WTC11 (cell line): ENCODE data around the gene TSPAN9. TPM values are rescaled to one million over a fixed set of nuclear protein-coding genes. Genes with fewer than 3 reads are reported as not detected.

ENCODE experiments used
- ATAC-seq: fragments of 200-7000 bp; cut with Tn5 transposase; 2 replicates; pipeline ENCODE4 v1.10.0; 2021; ENCODE audit warnings: mild to moderate bottlenecking, moderate library complexity
- CTCF ChIA-PET: fragments of 300-600 bp; sonication (Branson Sonifier 250); formaldehyde crosslinking; loops from one replicate; lab custom pipeline; 2021; ENCODE audit warnings: antibody characterized with exemption; lab: Charles Lee
- POLR2A ChIA-PET: fragments of 350-600 bp; sonication (Branson Sonifier 250); formaldehyde crosslinking; loops from one replicate; lab custom pipeline; 2021; ENCODE audit warnings: antibody characterized with exemption; lab: Charles Lee
- DNase-seq: peaks from one replicate; pipeline ENCODE4 v3.0.0; 2021; ENCODE audit warnings: low spot score
- H3K27ac Mint-ChIP-seq: 2 replicates; pipeline ENCODE4 v1.8.0; 2021; ENCODE audit warnings: mixed read lengths
- H3K27me3 Mint-ChIP-seq: 2 replicates; pipeline ENCODE4 v1.8.0; 2021; ENCODE audit warnings: low read depth, mild to moderate bottlenecking, moderate library complexity, mixed read lengths
- H3K36me3 Mint-ChIP-seq: 2 replicates; pipeline ENCODE4 v1.8.0; 2021; ENCODE audit warnings: mixed read lengths
- H3K4me1 Mint-ChIP-seq: 2 replicates; pipeline ENCODE4 v1.8.0; 2022; ENCODE audit warnings: mixed read lengths
- H3K4me3 Mint-ChIP-seq: 2 replicates; pipeline ENCODE4 v1.8.0; 2021; ENCODE audit warnings: mild to moderate bottlenecking, moderate library complexity, mixed read lengths
- H3K9me3 Mint-ChIP-seq: 2 replicates; pipeline ENCODE4 v1.8.0; 2021; ENCODE audit warnings: mixed read lengths
- CREB1 ChIP-seq: sonication (generic); formaldehyde crosslinking; IDR thresholded peaks from 2 replicates; pipeline ENCODE4 v1.8.0; 2023; ENCODE audit warnings: mild to moderate bottlenecking, missing genetic modification reagents
- ESRRA ChIP-seq: sonication (generic); formaldehyde crosslinking; IDR thresholded peaks from 2 replicates; pipeline ENCODE4 v1.8.1; 2022; ENCODE audit warnings: mild to moderate bottlenecking, missing genetic modification reagents, borderline replicate concordance
- FOXJ3 ChIP-seq: sonication (generic); formaldehyde crosslinking; IDR thresholded peaks from 2 replicates; pipeline ENCODE4 v1.9.0; 2021; ENCODE audit warnings: missing genetic modification reagents, mild to moderate bottlenecking, borderline replicate concordance
- GTF2I ChIP-seq: fragments of 250-450 bp; sonication (Bioruptor Pico); conservative IDR thresholded peaks from 2 replicates; pipeline ENCODE4 v1.4.0; 2021; ENCODE audit warnings: mild to moderate bottlenecking
- MXD4 ChIP-seq: fragments of 250-450 bp; sonication (Bioruptor Pico); IDR thresholded peaks from 2 replicates; pipeline ENCODE4 v1.8.0; 2021; ENCODE audit warnings: mild to moderate bottlenecking, moderate library complexity, borderline replicate concordance
- NFYB ChIP-seq: sonication (generic); formaldehyde crosslinking; conservative IDR thresholded peaks from 2 replicates; pipeline ENCODE4 v1.8.0; 2022; ENCODE audit warnings: low read depth, missing genetic modification reagents
- NR3C1 ChIP-seq: sonication (generic); formaldehyde crosslinking; conservative IDR thresholded peaks from 2 replicates; pipeline ENCODE4 v1.8.1; 2023; ENCODE audit warnings: low read depth, mild to moderate bottlenecking, missing genetic modification reagents
- PRDM15 ChIP-seq: sonication (generic); formaldehyde crosslinking; IDR thresholded peaks from 2 replicates; pipeline ENCODE4 v1.8.0; 2022; ENCODE audit warnings: missing genetic modification reagents
- PRRX2 ChIP-seq: fragments of 250-450 bp; sonication (Bioruptor Pico); IDR thresholded peaks from 2 replicates; pipeline ENCODE4 v1.8.0; 2021; ENCODE audit warnings: mild to moderate bottlenecking
- RORB ChIP-seq: fragments of 250-450 bp; sonication (Bioruptor Pico); IDR thresholded peaks from 2 replicates; pipeline ENCODE4 v1.9.0; 2021; ENCODE audit warnings: mild to moderate bottlenecking
- TP53 ChIP-seq: sonication (generic); formaldehyde crosslinking; IDR thresholded peaks from 2 replicates; pipeline ENCODE4 v1.8.1; 2023; ENCODE audit warnings: mild to moderate bottlenecking, missing genetic modification reagents
- USF1 ChIP-seq: sonication (generic); formaldehyde crosslinking; IDR thresholded peaks from 2 replicates; pipeline ENCODE4 v1.8.0; 2022; ENCODE audit warnings: mild to moderate bottlenecking, missing genetic modification reagents
- ZBTB21 ChIP-seq: sonication (generic); formaldehyde crosslinking; IDR thresholded peaks from 2 replicates; pipeline ENCODE4 v1.8.1; 2023; ENCODE audit warnings: mild to moderate bottlenecking, missing genetic modification reagents, borderline replicate concordance
- ZNF263 ChIP-seq: sonication (generic); formaldehyde crosslinking; IDR thresholded peaks from 2 replicates; pipeline ENCODE4 v1.8.1; 2022; ENCODE audit warnings: low read depth, mild to moderate bottlenecking, moderate library complexity, missing genetic modification reagents
- ZNF425 ChIP-seq: fragments of 250-450 bp; sonication (Bioruptor Pico); conservative IDR thresholded peaks from 2 replicates; pipeline ENCODE4 v1.9.0; 2021; ENCODE audit warnings: mild to moderate bottlenecking
- ZNF532 ChIP-seq: fragments of 250-450 bp; sonication (Bioruptor Pico); IDR thresholded peaks from 2 replicates; pipeline ENCODE4 v1.9.0; 2021; ENCODE audit warnings: mild to moderate bottlenecking, borderline replicate concordance
- total RNA-seq: library from RNA; stranded (reverse); gene quantifications from 3 replicates; pipeline ENCODE4 v1.2.3, GENCODE V29; 2021

Gene TSPAN9
- total RNA-seq, 1 experiment from 2014 or later: 27.6 TPM

GRCh38 chr12:3243376-3244084 lies 166.4 kb downstream of the TSPAN9 start:
- ATAC-seq (no peak), DNase-seq (no peak)
- Mint-ChIP-seq H3K36me3 (peaks cover 7% of the 10 kb centered on the region), H3K27me3 (no peaks in the 10 kb centered on the region), H3K9me3 (peaks cover 7% of the 10 kb centered on the region), H3K4me1 (peaks cover 5% of the 10 kb centered on the region; the same call in 1 of the 2 replicates), H3K4me3 (no peak overlapping the region), H3K27ac (no peak overlapping the region)
- POLR2A ChIA-PET: interaction anchor here (0.6 kb wide), 1 partner anchor 46 kb away, joined by 3 read pairs; no protein-coding TSS in a partner anchor
- CTCF ChIA-PET: interaction anchor here (0.8 to 4.6 kb wide), 6 partner anchors 12 to 170 kb away, joined by 3 to 27 read pairs (median 6); no protein-coding TSS in a partner anchor
- no peak for TF ChIP-seq USF1 (CRISPR knock-in tag)
- no peak for TF ChIP-seq ESRRA
- TF ChIP-seq NR3C1 (CRISPR knock-in tag): no peak
- no peak for TF ChIP-seq PRDM15
- no peak for TF ChIP-seq RORB (CRISPR knock-in tag)
- TF ChIP-seq ZNF263 (CRISPR knock-in tag): no peak
- TF ChIP-seq PRRX2: no peak

GRCh38 chr12:3244219-3244750 lies 167.1 kb downstream of the TSPAN9 start:
- Mint-ChIP-seq H3K4me3 (no peak overlapping the region), H3K9me3 (peaks cover 7% of the 10 kb centered on the region), H3K27me3 (no peaks in the 10 kb centered on the region), H3K27ac (no peak overlapping the region), H3K4me1 (peaks cover 12% of the 10 kb centered on the region), H3K36me3 (peaks cover 7% of the 10 kb centered on the region)
- ATAC-seq (no peak), DNase-seq (no peak)
- POLR2A ChIA-PET: no interaction called here
- CTCF ChIA-PET: no interaction called here
- TF ChIP-seq TP53 (CRISPR knock-in tag) (no peak), GTF2I (CRISPR knock-in tag) (no peak), USF1 (CRISPR knock-in tag) (no peak), ZBTB21 (no peak), PRDM15 (no peak), MXD4 (CRISPR knock-in tag) (no peak), ZNF532 (no peak), CREB1 (CRISPR knock-in tag) (no peak), FOXJ3 (CRISPR knock-in tag) (no peak), ZNF425 (CRISPR knock-in tag) (no peak), NFYB (CRISPR knock-in tag) (no peak)
